ENCODE data around the gene MSI2.

- TF ChIP-seq, protein P1, sequence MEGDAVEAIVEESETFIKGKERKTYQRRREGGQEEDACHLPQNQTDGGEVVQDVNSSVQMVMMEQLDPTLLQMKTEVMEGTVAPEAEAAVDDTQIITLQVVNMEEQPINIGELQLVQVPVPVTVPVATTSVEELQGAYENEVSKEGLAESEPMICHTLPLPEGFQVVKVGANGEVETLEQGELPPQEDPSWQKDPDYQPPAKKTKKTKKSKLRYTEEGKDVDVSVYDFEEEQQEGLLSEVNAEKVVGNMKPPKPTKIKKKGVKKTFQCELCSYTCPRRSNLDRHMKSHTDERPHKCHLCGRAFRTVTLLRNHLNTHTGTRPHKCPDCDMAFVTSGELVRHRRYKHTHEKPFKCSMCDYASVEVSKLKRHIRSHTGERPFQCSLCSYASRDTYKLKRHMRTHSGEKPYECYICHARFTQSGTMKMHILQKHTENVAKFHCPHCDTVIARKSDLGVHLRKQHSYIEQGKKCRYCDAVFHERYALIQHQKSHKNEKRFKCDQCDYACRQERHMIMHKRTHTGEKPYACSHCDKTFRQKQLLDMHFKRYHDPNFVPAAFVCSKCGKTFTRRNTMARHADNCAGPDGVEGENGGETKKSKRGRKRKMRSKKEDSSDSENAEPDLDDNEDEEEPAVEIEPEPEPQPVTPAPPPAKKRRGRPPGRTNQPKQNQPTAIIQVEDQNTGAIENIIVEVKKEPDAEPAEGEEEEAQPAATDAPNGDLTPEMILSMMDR (IDR thresholded peaks at IDR 0.05): no peak
- no peak for TF ChIP-seq POLR2A (IDR thresholded peaks at IDR 0.05)
These were observed 25.6 kb downstream of the MSI2 start for GRCh38 chr17:57281887-57282286.

Measured in suprapubic skin (tissue), 3 donors.